ENCODE results near the gene KL.

DNA sequence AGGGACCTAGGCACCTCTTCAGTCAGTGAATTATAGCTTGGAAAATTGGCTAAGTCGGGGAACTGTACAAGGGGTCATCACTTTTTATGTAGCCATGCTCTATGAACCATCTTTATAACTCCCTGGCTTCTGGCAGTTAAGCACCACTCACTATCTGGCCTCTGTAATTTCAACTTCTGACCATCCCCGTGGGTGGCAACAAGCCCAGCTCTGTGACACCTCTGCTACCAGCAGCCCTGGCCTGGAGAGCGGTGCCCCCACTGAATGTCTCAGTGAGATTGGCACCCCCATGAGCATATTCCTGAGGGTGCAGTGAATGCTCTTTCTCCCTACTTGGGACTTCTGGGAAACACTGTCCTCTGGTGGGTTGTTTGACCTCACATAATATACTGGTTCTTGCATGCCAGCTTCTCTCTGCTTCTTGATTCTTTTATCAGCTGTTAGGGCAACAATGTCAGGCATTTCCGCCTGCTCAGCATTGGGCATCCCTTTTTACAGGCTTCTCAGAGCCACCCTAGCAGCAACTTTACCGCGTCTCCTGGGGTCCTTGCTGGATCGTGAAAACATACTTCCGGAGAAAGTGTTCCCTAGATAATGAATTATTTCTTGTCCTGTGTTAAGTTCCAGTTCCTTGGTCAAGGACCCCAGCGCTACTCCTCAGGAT, 10.4 kb downstream of the KL start:
- TF ChIP-seq, protein P1, sequence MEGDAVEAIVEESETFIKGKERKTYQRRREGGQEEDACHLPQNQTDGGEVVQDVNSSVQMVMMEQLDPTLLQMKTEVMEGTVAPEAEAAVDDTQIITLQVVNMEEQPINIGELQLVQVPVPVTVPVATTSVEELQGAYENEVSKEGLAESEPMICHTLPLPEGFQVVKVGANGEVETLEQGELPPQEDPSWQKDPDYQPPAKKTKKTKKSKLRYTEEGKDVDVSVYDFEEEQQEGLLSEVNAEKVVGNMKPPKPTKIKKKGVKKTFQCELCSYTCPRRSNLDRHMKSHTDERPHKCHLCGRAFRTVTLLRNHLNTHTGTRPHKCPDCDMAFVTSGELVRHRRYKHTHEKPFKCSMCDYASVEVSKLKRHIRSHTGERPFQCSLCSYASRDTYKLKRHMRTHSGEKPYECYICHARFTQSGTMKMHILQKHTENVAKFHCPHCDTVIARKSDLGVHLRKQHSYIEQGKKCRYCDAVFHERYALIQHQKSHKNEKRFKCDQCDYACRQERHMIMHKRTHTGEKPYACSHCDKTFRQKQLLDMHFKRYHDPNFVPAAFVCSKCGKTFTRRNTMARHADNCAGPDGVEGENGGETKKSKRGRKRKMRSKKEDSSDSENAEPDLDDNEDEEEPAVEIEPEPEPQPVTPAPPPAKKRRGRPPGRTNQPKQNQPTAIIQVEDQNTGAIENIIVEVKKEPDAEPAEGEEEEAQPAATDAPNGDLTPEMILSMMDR (tag by site-specific recombination; IDR thresholded peaks at IDR 0.05): no peak
- TF ChIP-seq ZNF521 (tag by site-specific recombination; IDR thresholded peaks at IDR 0.05) (no peak), FEZF1 (tag by site-specific recombination; IDR thresholded peaks at IDR 0.05) (no peak)

Data from HEK293 (cell line).